H9 (cell line): ENCODE data around the gene GPATCH3. TPM values are rescaled to one million over a fixed set of nuclear protein-coding genes. Genes with fewer than 3 reads are reported as not detected.

Experiments used
- DNase-seq: peaks from one replicate; pipeline ENCODE4 v3.0.0-alpha.2; 2017
- H2AFZ ChIP-seq: one replicate; pipeline ENCODE4 v1.6.1; 2013; ENCODE audit warnings: mild to moderate bottlenecking, low read length, control low read depth, moderate library complexity
- H2AK5ac ChIP-seq: 2 replicates; pipeline ENCODE4 v1.6.1; 2013; ENCODE audit warnings: low read length, control low read depth, mixed read lengths; ENCODE audit not compliant: insufficient read length
- H2BK120ac ChIP-seq: one replicate; pipeline ENCODE4 v1.6.1; 2013; ENCODE audit warnings: low read depth, mild to moderate bottlenecking, low read length, control low read depth, inconsistent platforms; ENCODE audit not compliant: poor library complexity, severe bottlenecking
- H2BK12ac ChIP-seq: 2 replicates; pipeline ENCODE4 v1.6.1; 2013; ENCODE audit warnings: low read length, control low read depth, mixed read lengths, low read depth; ENCODE audit not compliant: insufficient read length
- H2BK15ac ChIP-seq: 2 replicates; pipeline ENCODE4 v1.6.1; 2013; ENCODE audit warnings: low read depth, low read length, control low read depth
- H2BK20ac ChIP-seq: one replicate; pipeline ENCODE4 v1.6.1; 2013; ENCODE audit warnings: low read depth, mild to moderate bottlenecking, low read length, control low read depth, inconsistent platforms; ENCODE audit not compliant: poor library complexity, severe bottlenecking
- H2BK5ac ChIP-seq: 2 replicates; pipeline ENCODE4 v1.6.1; 2013; ENCODE audit warnings: low read length, control low read depth, mixed read lengths; ENCODE audit not compliant: insufficient read length
- H3K14ac ChIP-seq: 2 replicates; pipeline ENCODE4 v1.6.1; 2013; ENCODE audit warnings: low read length, control low read depth; ENCODE audit not compliant: insufficient read depth
- H3K18ac ChIP-seq: 2 replicates; pipeline ENCODE4 v1.6.1; 2013; ENCODE audit warnings: low read depth, mild to moderate bottlenecking, mixed read lengths, low read length, control low read depth; ENCODE audit not compliant: insufficient read length
- H3K23ac ChIP-seq: 2 replicates; pipeline ENCODE4 v1.6.1; 2013; ENCODE audit warnings: low read length, control low read depth, mixed read lengths, low read depth; ENCODE audit not compliant: insufficient read length
- H3K23me2 ChIP-seq: 2 replicates; pipeline ENCODE4 v1.6.1; 2013; ENCODE audit warnings: low read depth, mild to moderate bottlenecking, mixed read lengths, low read length, control low read depth; ENCODE audit not compliant: insufficient read length, poor library complexity, severe bottlenecking
- H3K27ac ChIP-seq: 2 replicates; pipeline ENCODE4 v1.5.1; 2013; ENCODE audit warnings: low read length, control low read depth, mixed read lengths, low read depth; ENCODE audit not compliant: insufficient read length
- H3K27me3 ChIP-seq: 2 replicates; pipeline ENCODE4 v1.6.1; 2013; ENCODE audit warnings: low read length, control low read depth, inconsistent platforms; ENCODE audit not compliant: insufficient read depth
- H3K4ac ChIP-seq: 2 replicates; pipeline ENCODE4 v1.6.1; 2013; ENCODE audit warnings: low read depth, mild to moderate bottlenecking, control low read depth, inconsistent platforms, low read length, moderate library complexity
- H3K4me1 ChIP-seq: 2 replicates; pipeline ENCODE4 v1.6.1; 2013; ENCODE audit warnings: low read length, control low read depth, inconsistent platforms; ENCODE audit not compliant: insufficient read depth
- H3K4me2 ChIP-seq: 2 replicates; pipeline ENCODE4 v1.6.1; 2013; ENCODE audit warnings: low read length, control low read depth, mixed read lengths; ENCODE audit not compliant: insufficient read length, insufficient read depth
- H3K56ac ChIP-seq: 2 replicates; pipeline ENCODE4 v1.6.1; 2013; ENCODE audit warnings: low read depth, mild to moderate bottlenecking, mixed read lengths, low read length, control low read depth; ENCODE audit not compliant: insufficient read length
- H3K79me1 ChIP-seq: 2 replicates; pipeline ENCODE4 v1.6.1; 2013; ENCODE audit warnings: low read depth, mild to moderate bottlenecking, moderate library complexity, low read length, control low read depth, inconsistent platforms; ENCODE audit not compliant: insufficient read depth, poor library complexity, severe bottlenecking
- H3K79me2 ChIP-seq: 2 replicates; pipeline ENCODE4 v1.6.1; 2013; ENCODE audit warnings: low read length, control low read depth, inconsistent platforms; ENCODE audit not compliant: insufficient read depth
- H3K9ac ChIP-seq: 2 replicates; pipeline ENCODE4 v1.6.1; 2013; ENCODE audit warnings: low read length, control low read depth, mixed read lengths; ENCODE audit not compliant: insufficient read length; ENCODE audit errors: extremely low read depth
- H3K9me3 ChIP-seq: one replicate; pipeline ENCODE4 v1.6.1; 2013; ENCODE audit warnings: low read depth, low read length, inconsistent platforms; ENCODE audit not compliant: control insufficient read depth
- H3T11ph ChIP-seq: one replicate; pipeline ENCODE4 v1.6.1; 2013; ENCODE audit warnings: mild to moderate bottlenecking, low read length, control low read depth, inconsistent platforms
- H4K20me1 ChIP-seq: one replicate; pipeline ENCODE4 v1.6.1; 2013; ENCODE audit not compliant: control insufficient read depth, insufficient read length, insufficient read depth
- H4K5ac ChIP-seq: 2 replicates; pipeline ENCODE4 v1.6.1; 2013; ENCODE audit warnings: low read depth, mild to moderate bottlenecking, mixed read lengths, low read length, control low read depth; ENCODE audit not compliant: insufficient read length
- H4K8ac ChIP-seq: replicated peaks from 2 replicates; pipeline ENCODE4 v1.6.1; 2013; ENCODE audit warnings: low read length, control low read depth, mixed read lengths, low read depth; ENCODE audit not compliant: insufficient read length
- H4K91ac ChIP-seq: 2 replicates; pipeline ENCODE4 v1.6.1; 2013; ENCODE audit warnings: low read depth, mild to moderate bottlenecking, moderate library complexity, mixed read lengths, low read length, control low read depth; ENCODE audit not compliant: insufficient read length
- H3K27ac Mint-ChIP-seq, 3 experiments: 2 replicates in 2 of 3; 3 replicates in 1 of 3; pipeline ENCODE4 v1.8.0; 2020 to 2021; ENCODE audit warnings: mixed read lengths in 3 of 3, mild to moderate bottlenecking in 1 of 3, moderate library complexity in 1 of 3
- H3K27me3 Mint-ChIP-seq: 2 replicates; pipeline ENCODE4 v1.8.0; 2021; ENCODE audit warnings: low read depth, mild to moderate bottlenecking, moderate library complexity, mixed read lengths
- H3K36me3 Mint-ChIP-seq, 3 experiments: 2 replicates in 2 of 3; 3 replicates in 1 of 3; pipeline ENCODE4 v1.8.0; 2020 to 2021; ENCODE audit warnings: low read depth in 3 of 3, mixed read lengths in 3 of 3; ENCODE audit not compliant: insufficient read depth in 1 of 3
- H3K4me1 Mint-ChIP-seq, 2 experiments: 2 replicates each; pipeline ENCODE4 v1.8.0; 2020; ENCODE audit warnings: mixed read lengths in 2 of 2
- H3K4me3 Mint-ChIP-seq, 2 experiments: 2 replicates in 1 of 2; 3 replicates in 1 of 2; pipeline ENCODE4 v1.8.0; 2020 to 2021; ENCODE audit warnings: mild to moderate bottlenecking in 2 of 2, mixed read lengths in 2 of 2, moderate library complexity in 1 of 2
- H3K9me3 Mint-ChIP-seq, 2 experiments: 2 replicates in 1 of 2; 3 replicates in 1 of 2; pipeline ENCODE4 v1.8.0; 2020; ENCODE audit warnings: mild to moderate bottlenecking in 2 of 2, mixed read lengths in 2 of 2, moderate library complexity in 1 of 2
- CTCF ChIP-seq: fragments of 200-600 bp; sonication (generic); conservative IDR thresholded peaks from 3 replicates; pipeline ENCODE4 v1.8.0; 2021; ENCODE audit warnings: antibody characterized with exemption, mild to moderate bottlenecking
- WGBS: extraction: QIAGEN DNeasy Blood & Tissue Kit; methylation state at CpG from one replicate; pipeline ENCODE4 v1.1.7; 2013; ENCODE audit warnings: missing lambda C conversion rate, low lambda C conversion rate, mixed read lengths; ENCODE audit not compliant: insufficient read length; ENCODE audit errors: extremely low coverage; 5-methylcytosine and 5-hydroxymethylcytosine counted together
- total RNA-seq: library from RNA; stranded (reverse); gene quantifications from 2 replicates; pipeline ENCODE4 v1.2.1, GENCODE V29; 2021

The GPATCH3 gene
- total RNA-seq, 1 experiment from 2014 or later: 19.4 TPM

DNA sequence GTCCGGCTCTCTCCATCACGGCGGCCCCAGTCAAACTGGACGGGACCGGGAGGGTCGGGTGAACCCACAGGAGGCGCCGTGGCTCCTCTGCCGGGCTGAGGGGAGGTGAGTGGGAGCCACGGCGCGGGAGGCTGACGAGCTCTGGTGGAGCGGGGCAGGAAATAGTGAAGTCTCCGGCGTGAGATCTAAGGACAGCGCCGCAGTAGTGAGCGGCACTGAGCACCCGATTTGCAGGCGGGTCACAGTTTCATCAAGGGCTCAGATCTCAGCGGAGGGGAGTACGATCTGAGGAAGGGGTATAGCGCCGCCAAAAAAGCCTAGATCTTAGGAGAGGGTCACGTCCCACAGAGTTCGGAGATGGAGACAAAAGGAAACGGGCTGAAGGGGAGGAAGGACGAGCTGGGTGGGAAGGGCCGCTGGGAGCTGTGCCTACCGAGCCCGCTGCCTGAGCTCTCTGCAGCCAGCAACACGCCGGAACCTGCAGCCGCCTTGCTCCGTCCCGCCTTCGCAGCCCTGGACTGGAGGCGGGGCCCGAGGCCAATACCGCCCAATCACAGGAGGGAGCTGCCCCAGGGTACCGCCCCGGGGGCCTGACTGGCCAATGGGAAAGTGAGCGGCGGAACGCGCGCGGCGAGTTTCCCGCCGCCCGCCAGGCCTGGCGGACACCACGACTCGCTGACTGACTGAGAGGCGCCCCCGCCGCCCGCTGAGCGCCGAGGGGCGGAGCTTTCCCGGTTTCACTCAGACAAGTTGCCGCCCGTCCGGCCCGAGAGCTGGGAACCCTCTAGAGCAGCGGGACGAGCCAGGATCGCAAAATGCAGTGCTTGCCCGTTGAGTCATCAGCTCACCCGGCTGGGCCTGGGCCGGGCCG is 35.4 kb downstream of the GPATCH3 start:
- no peaks in the 10 kb centered on the region for H3K36me3 Mint-ChIP-seq
- H3K18ac ChIP-seq: peak overlapping the region; percentile 88
- no peak overlapping the region for H2BK120ac ChIP-seq
- no peak overlapping the region for H3K23ac ChIP-seq
- H2AFZ ChIP-seq: no peak overlapping the region
- H3K27ac ChIP-seq: peak overlapping the region; percentile 25
- H3K27me3 Mint-ChIP-seq: peaks cover 20% of the 10 kb centered on the region
- no peak overlapping the region; the same call in 1 of the 2 replicates for H2BK15ac ChIP-seq
- peak overlapping the region; percentile 76 to 91 (median 83); a peak in 5 of 7 replicates for H3K27ac Mint-ChIP-seq
- no peak overlapping the region for H2BK20ac ChIP-seq
- no peak overlapping the region for H3T11ph ChIP-seq
- peak overlapping the region; percentile 73 for H3K4me2 ChIP-seq
- no peaks in the 10 kb centered on the region for H3K79me1 ChIP-seq
- no peak overlapping the region for H4K91ac ChIP-seq
- H2AK5ac ChIP-seq: no peak overlapping the region
- no peaks in the 10 kb centered on the region for H4K20me1 ChIP-seq
- H3K4me3 Mint-ChIP-seq: peak overlapping the region; percentile 81 to 95
- H3K9ac ChIP-seq: peak overlapping the region; percentile 62
- H3K4me1 ChIP-seq: no peaks in the 10 kb centered on the region; the same call in 1 of the 2 replicates
- no peak for TF ChIP-seq CTCF
- DNase-seq: peak; percentile 99
- no CpG with 5 or more reads among the region's 75 CpGs for WGBS
- no peak overlapping the region for H4K5ac ChIP-seq
- H3K79me2 ChIP-seq: no peaks in the 10 kb centered on the region
- H3K56ac ChIP-seq: no peak overlapping the region
- peak overlapping the region; percentile 28 for H2BK12ac ChIP-seq
- H3K27me3 ChIP-seq: no peaks in the 10 kb centered on the region; the same call in 1 of the 2 replicates
- no peak overlapping the region for H4K8ac ChIP-seq
- H2BK5ac ChIP-seq: no peak overlapping the region
- H3K14ac ChIP-seq: peak overlapping the region; percentile 91
- peaks cover 4% of the 10 kb centered on the region for H3K23me2 ChIP-seq
- peaks cover 38 to 40% of the 10 kb centered on the region in 2 experiments for H3K4me1 Mint-ChIP-seq
- H3K9me3 Mint-ChIP-seq: no peaks in the 10 kb centered on the region
- no peaks in the 10 kb centered on the region for H3K9me3 ChIP-seq
- peak overlapping the region; percentile 60; the same call in 1 of the 2 replicates for H3K4ac ChIP-seq
